Mesodermal cell (in vitro differentiated cells): ENCODE results near the gene GALM.
A peak's percentile ranks its signal among the peaks of the same experiment; 100 is the strongest.
"Not testable (repeated sequence)": the region's sequence is repeated elsewhere in the genome, so short reads cannot be mapped to it uniquely, and the experiment has no call there.

Source experiments
- H3K27ac ChIP-seq: 2 replicates; pipeline ENCODE4 v1.7.0; 2013; ENCODE audit warnings: mild to moderate bottlenecking, low read depth, low read length, moderate library complexity; ENCODE audit not compliant: severe bottlenecking
- H3K36me3 ChIP-seq: 2 replicates; pipeline ENCODE4 v1.7.1; 2013; ENCODE audit warnings: mild to moderate bottlenecking, low read length, moderate library complexity; ENCODE audit not compliant: control insufficient read depth, insufficient read depth
- H3K4me1 ChIP-seq: one replicate; pipeline ENCODE4 v1.7.1; 2013; ENCODE audit warnings: mild to moderate bottlenecking, low read length; ENCODE audit not compliant: insufficient read depth, control insufficient read depth, poor library complexity, severe bottlenecking
- H3K4me3 ChIP-seq: 2 replicates; pipeline ENCODE4 v1.7.0; 2013; ENCODE audit warnings: low read length, control low read depth, mild to moderate bottlenecking; ENCODE audit not compliant: insufficient read depth, poor library complexity, severe bottlenecking; ENCODE audit errors: extremely low read depth
- H3K9me3 ChIP-seq: 2 replicates; pipeline ENCODE4 v1.7.1; 2013; ENCODE audit warnings: mild to moderate bottlenecking, low read length, moderate library complexity; ENCODE audit not compliant: control insufficient read depth
- WGBS, 2 experiments: methylation state at CpG; one replicate each; pipeline ENCODE4 v1.1.5; 2013; ENCODE audit warnings: missing lambda C conversion rate in 2 of 2; ENCODE audit not compliant: insufficient coverage in 2 of 2; 5-methylcytosine and 5-hydroxymethylcytosine counted together

Gene GALM

DNA sequence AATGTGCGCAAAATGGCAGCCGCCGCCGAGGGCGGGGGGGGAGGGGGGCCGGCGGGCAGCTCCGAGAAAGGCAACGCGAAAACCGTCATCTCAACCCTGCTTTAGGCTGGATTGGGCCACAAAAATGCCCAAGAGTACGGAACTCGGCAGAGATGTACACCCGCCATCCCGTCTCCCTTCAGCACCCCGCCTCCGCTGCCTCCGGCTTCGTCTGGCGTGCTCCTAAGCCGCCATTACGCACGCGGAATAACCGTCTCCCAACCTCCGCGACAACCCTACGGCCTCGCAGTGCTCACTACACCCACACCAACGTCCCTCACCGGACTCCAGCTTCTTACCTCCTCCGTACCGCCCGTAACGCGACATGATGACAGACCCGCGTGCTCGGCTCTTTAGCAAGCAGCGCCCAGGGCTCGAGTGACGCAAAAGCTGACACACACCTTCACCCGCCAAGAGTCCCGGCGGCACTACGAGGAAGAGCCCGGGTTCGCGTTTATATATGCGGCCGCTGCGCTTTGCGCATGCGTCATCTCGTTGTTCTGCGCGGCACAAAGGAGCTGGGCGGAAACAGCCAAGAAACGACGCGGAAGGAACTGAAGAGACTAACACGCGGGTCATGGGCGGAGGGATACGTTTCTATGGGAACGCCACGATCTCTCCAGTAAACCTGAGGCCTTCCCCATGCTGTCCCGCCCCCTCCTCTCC lies 85.1 kb downstream of the GALM start, which contains the start of gene SRSF7:
TSS of gene SRSF7 (minus strand) at position 471 of the 705 bp plus-strand sequence. CDS start at position 366, 105 bp downstream.
- H3K36me3 ChIP-seq, result peaks cover 41% of the 10 kb centered on the region
- WGBS, 2 experiments, result 0% methylated on average over 60 to 68 of the region's 68 CpGs
- peaks cover 19% of the 10 kb centered on the region for H3K4me1 ChIP-seq
- H3K27ac ChIP-seq, result peak within 1 kb of the TSS; percentile 97
- H3K4me3 ChIP-seq, result peak within 1 kb of the TSS; percentile 92
- H3K9me3 ChIP-seq, result no peaks in the 10 kb centered on the region

DNA sequence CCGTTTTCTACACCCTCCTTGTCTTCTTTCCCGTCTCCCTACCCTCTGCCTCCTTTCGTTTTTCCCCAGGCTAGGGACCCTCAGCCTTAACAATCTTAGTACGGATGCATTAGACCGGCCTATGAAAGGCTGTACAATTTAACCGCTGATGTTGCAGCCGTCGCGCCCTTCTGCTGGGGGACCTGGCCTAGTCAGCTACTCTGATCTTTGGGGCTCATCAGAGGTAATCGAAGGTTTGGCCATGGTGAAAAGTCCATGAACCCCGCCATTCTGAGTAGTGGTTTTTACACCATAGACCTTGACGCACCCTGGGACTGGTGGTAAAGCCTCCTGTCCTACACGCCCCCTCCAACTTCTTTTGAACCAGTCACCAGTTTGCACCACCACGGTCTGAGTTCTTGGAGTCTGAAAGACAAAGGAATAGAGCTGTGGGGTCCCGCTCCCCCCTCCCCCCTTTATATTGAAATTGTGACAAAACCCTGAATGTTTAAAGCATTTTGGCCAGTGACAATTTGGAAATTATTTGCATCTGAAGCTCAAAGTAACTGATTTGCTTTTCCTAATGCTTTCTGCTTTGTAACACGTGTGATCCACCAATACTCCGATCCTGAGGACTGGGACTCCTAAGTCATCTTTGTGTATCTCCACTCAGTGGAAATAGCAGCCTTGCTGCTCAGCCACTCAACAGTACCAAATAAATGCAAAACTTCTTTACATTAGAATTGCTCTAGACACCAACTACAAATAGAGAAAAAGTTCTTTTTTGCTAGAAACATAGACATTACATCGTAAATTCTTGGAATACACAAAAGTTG lies 85.9 kb downstream of the GALM start:
- Histone ChIP-seq H3K4me3 (peak overlapping the region; percentile 92), H3K27ac (peak overlapping the region; percentile 97), H3K9me3 (no peaks in the 10 kb centered on the region), H3K36me3 (peaks cover 33% of the 10 kb centered on the region), H3K4me1 (peaks cover 18% of the 10 kb centered on the region)
- WGBS, 2 experiments, result 3 to 6% methylated on average over 13 to 14 of the region's 18 CpGs

DNA sequence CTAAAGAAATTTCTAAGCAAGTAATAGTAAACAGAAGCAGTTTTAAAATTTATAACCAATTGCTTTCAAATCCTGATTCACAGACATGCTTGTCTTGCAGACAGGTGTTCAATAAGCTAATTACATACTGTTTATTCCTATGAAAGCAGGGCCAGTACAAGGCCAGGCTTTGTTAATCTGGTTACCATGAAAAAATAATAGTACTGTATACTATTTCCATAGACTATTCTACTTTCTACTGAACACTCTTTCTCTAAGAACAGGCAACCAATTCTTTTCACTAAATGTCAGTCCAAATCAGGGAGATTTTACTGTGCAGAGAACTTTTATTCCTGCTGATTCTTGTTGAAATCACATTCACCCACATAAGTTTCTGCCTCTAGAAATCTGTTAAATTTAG lies 88.1 kb downstream of the GALM start:
- H3K27ac ChIP-seq, result no peak overlapping the region
- no peak overlapping the region for H3K4me3 ChIP-seq
- H3K36me3 ChIP-seq, result peaks cover 11% of the 10 kb centered on the region
- H3K4me1 ChIP-seq, result no peaks in the 10 kb centered on the region
- H3K9me3 ChIP-seq, result no peaks in the 10 kb centered on the region

DNA sequence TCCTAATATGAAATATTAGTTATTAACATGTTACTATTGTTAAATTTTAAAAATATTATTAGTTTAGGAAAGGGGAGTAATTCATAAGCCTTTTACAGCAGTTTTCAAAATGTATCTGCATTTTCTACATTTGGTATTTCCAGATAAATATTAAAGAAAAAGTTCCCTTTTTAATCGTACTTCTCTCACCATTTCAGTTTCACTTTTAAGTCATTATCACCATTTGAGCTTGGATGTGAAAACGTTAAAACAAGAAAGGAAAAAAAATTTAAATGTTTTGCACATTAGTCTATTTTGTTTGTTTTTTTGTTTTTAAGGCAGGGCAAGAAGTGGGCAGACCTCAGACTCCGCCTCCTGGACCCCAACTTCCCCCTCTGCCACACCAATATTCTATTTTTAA lies 88.6 kb downstream of the GALM start:
- Histone ChIP-seq H3K27ac (no peak overlapping the region), H3K4me3 (no peak overlapping the region), H3K4me1 (no peaks in the 10 kb centered on the region), H3K9me3 (no peaks in the 10 kb centered on the region), H3K36me3 (peaks cover 6% of the 10 kb centered on the region)
- no CpG with 5 or more reads among the region's 3 CpGs for WGBS, 2 experiments

DNA sequence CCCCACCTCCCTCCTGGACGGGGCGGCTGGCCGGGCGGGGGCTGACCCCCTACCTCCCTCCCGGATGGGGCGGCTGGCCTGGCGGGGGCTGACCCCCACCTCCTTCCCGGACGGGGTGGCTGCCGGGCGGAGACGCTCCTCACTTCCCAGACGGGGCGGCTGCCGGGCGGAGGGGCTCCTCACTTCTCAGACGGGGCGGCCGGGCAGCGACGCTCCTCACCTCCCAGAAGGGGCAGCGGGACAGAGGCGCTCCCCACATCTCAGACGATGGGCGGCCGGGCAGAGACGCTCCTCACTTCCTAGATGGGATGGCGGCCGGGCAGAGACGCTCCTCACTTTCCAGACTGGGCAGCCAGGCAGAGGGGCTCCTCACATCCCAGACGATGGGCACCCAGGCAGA lies 90.0 kb downstream of the GALM start:
- not testable (repeated sequence) for H3K36me3 ChIP-seq, H3K4me3 ChIP-seq, H3K4me1 ChIP-seq, H3K9me3 ChIP-seq, H3K27ac ChIP-seq
- 98 to 100% methylated on average over 8 to 9 of the region's 31 CpGs for WGBS, 2 experiments

DNA sequence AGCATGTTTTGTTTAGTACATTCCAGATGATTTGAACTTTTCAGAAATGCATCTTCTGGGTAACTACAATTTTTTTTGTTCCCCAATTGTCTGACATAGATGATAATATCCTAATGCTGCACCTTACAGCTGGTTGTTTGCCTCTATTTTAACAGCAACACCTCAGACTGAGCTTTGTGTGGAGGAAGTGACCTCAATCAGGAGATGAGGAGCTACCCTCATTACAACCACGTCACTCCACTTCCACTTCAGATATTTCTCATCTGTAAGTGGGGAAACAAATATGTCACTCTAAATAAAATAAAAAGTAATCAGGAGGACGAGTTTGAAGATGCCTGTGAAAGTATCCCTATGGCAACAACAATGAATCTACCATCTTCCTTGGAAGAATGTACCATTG lies 97.3 kb downstream of the GALM start:
- Histone ChIP-seq H3K27ac (no peak overlapping the region), H3K4me1 (no peaks in the 10 kb centered on the region), H3K9me3 (no peaks in the 10 kb centered on the region), H3K36me3 (no peaks in the 10 kb centered on the region), H3K4me3 (no peak overlapping the region)
- WGBS, 2 experiments, result no CpG with 5 or more reads among the region's 2 CpGs

DNA sequence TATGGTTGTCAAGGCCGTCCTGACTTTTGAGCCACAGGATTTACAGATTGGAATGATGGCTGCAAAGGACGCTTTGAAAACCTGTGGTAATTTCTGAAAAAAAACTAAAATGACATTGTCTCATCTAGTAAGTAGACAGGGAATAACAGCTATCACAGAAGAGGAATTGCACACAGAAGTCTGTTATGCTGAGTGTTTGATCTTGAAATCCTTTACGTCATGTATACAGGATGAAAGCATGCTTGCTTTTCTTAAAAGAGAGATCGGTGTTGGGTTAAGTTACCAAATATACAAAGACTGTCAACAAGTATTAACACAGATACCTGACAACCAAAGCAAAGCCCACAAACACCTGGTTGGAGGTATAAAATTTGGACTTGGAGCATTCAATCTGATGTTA lies 97.8 kb downstream of the GALM start:
- H3K27ac ChIP-seq, result no peak overlapping the region
- no peaks in the 10 kb centered on the region for H3K9me3 ChIP-seq
- no peak overlapping the region for H3K4me3 ChIP-seq
- no peaks in the 10 kb centered on the region for H3K36me3 ChIP-seq
- 83 to 100% methylated on average over 2 of the region's 4 CpGs for WGBS, 2 experiments
- H3K4me1 ChIP-seq, result no peaks in the 10 kb centered on the region

DNA sequence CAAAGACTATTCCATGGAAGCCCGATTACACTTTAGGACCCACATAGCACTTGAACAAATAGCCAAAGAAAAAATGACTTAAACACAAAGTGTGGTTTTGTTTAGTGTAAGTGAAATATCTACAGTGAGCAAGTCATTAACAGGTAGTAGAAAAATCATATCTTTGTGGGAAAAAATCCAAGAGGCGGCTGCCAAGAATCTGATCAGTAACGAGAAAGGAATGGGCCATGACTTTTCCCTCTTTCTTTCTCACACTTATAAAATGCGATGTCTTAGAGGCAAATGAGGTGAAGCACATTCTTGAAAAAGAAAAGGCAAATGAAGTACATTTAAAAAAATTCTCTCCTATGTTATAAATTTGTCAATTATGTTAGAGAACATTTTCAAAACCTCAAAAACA lies 99.2 kb downstream of the GALM start:
- Histone ChIP-seq H3K9me3 (no peaks in the 10 kb centered on the region), H3K4me3 (no peak overlapping the region), H3K27ac (no peak overlapping the region), H3K36me3 (no peaks in the 10 kb centered on the region), H3K4me1 (no peaks in the 10 kb centered on the region)
- WGBS, 2 experiments, result no CpG with 5 or more reads among the region's 4 CpGs

DNA sequence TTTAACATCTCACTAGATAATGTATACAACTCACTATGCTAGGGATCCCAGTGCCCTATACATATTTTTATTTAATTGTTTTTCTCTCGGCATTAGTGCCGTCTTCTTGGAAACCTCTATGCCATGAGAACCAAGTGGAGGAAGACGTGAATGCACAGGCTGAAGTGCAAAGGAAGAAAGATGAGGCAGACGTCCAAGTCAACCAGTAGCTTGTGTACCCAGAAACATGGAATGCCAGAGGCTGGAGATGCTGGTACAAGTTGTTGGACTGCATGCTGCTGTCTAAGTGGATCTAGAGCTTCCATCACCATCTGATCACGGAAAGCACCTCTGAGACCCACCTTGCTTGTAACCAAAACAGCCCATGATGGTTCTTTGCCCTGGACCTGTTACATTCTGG lies 99.6 kb downstream of the GALM start:
- no peaks in the 10 kb centered on the region for H3K4me1 ChIP-seq
- no peaks in the 10 kb centered on the region for H3K36me3 ChIP-seq
- H3K27ac ChIP-seq, result no peak overlapping the region
- WGBS, 2 experiments, result 91 to 92% methylated on average over 2 to 5 of the region's 5 CpGs
- no peaks in the 10 kb centered on the region for H3K9me3 ChIP-seq
- H3K4me3 ChIP-seq, result no peak overlapping the region

DNA sequence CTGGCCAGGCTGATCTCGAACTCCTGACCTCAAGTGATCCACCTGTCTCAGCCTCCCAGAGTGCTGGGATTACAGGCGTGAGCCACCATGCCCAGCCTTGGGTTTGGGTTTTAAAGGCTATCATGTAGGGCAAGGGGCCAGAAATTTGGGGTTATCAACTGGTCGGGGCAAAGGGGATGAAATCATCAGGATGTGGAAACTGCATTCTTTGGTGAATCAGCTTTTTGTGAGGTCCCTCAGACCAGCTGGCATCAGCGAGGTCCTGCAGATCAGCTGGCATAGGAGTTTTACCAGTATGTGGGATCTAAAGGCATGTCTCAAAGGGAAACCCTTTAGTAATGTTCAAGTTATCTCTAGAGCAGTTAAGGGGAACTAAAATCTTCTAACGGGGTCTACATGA lies 105.7 kb downstream of the GALM start:
- WGBS, 2 experiments, result 95 to 96% methylated on average over 5 of the region's 5 CpGs
- Histone ChIP-seq H3K4me1 (no peaks in the 10 kb centered on the region), H3K4me3 (no peak overlapping the region), H3K9me3 (no peaks in the 10 kb centered on the region), H3K27ac (no peak overlapping the region), H3K36me3 (no peaks in the 10 kb centered on the region)
